ENCODE results near the gene EXOC4.

EXOC4 gene

DNA sequence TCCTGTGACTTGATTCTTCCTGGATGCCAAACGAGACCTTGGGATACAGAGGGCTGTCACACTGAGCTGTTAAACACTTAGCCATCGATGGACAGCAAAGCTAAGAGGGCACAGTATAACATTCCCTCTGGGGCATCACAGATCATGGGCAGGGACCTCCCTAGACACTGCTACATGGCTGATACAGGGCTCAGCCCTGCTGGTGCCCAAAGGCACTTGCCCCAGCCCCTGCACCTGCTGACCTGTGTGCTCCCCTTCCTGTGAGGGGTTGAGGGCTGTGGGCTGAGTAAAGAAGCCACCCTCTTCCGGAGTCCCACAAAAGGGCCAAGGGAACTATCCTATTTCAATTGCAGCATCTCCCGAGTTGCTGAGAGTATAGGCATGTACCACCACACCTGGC is 337.9 kb downstream of the EXOC4 start:
- Histone ChIP-seq H3K4me3 (replicated peaks; ENCODE audit: low read depth, low read length) (no peak overlapping the region), H3K36me3 (ENCODE audit: control insufficient read depth, insufficient read depth, low read length) (no peaks in the 10 kb centered on the region; the same call in 1 of the 2 replicates), H3K27me3 (replicated peaks; ENCODE audit: control insufficient read depth, insufficient read depth, low read length) (no peaks in the 10 kb centered on the region)
- no peak for DNase-seq (ENCODE audit: extremely low read depth, insufficient read length)
- TF ChIP-seq, protein P1, sequence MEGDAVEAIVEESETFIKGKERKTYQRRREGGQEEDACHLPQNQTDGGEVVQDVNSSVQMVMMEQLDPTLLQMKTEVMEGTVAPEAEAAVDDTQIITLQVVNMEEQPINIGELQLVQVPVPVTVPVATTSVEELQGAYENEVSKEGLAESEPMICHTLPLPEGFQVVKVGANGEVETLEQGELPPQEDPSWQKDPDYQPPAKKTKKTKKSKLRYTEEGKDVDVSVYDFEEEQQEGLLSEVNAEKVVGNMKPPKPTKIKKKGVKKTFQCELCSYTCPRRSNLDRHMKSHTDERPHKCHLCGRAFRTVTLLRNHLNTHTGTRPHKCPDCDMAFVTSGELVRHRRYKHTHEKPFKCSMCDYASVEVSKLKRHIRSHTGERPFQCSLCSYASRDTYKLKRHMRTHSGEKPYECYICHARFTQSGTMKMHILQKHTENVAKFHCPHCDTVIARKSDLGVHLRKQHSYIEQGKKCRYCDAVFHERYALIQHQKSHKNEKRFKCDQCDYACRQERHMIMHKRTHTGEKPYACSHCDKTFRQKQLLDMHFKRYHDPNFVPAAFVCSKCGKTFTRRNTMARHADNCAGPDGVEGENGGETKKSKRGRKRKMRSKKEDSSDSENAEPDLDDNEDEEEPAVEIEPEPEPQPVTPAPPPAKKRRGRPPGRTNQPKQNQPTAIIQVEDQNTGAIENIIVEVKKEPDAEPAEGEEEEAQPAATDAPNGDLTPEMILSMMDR (IDR thresholded peaks at IDR 0.05; ENCODE audit: insufficient read depth, low read length, poor library complexity, severe bottlenecking) = no peak

DNA sequence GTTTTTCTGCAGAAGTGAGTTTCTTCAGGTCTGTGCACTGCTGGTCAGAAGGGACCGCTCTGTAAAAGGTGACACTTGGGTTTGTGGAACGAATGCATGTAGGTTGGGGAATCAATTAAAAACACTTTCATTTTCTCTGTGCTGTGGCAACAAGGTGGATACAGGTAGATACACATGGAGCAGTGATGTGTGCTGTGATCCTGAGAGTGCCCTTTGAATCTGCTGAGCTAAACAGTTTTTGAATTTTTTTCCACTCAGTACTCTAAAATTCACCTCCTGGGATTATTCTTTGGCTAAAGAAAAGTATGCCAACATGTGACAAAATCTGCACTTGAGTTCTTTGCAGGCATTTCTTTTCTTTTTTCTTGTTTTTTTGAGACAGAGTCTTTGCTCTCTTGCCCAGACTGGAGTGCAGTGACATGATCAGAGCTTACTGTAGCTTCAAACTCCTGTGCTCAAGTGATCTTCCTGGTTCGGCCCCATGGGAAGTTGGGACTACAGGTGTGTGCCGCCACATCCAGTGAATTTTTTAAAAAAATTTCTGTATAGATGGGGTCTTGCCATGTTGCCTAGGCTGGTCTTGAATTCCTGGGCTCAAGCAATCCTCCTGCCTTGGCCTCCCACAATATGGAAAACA is 338.9 kb downstream of the EXOC4 start:
- no peaks in the 10 kb centered on the region for H3K27me3 ChIP-seq (replicated peaks; ENCODE audit: control insufficient read depth, insufficient read depth, low read length)
- H3K36me3 ChIP-seq (ENCODE audit: control insufficient read depth, insufficient read depth, low read length) = no peaks in the 10 kb centered on the region; the same call in 1 of the 2 replicates
- H3K4me3 ChIP-seq (replicated peaks; ENCODE audit: low read depth, low read length) = no peak overlapping the region
- DNase-seq (ENCODE audit: extremely low read depth, insufficient read length) = no peak
- TF ChIP-seq, protein P1 (IDR thresholded peaks at IDR 0.05; ENCODE audit: insufficient read depth, low read length, poor library complexity, severe bottlenecking) = no peak

- TF ChIP-seq, protein P1 (IDR thresholded peaks at IDR 0.05; ENCODE audit: insufficient read depth, low read length, poor library complexity, severe bottlenecking) = no peak
These were observed 340.7 kb downstream of the EXOC4 start for GRCh38 chr7:133593561-133593960.

GRCh38 chr7:133601617-133602016 is 348.7 kb downstream of the EXOC4 start:
- no peak overlapping the region for H3K4me3 ChIP-seq (replicated peaks; ENCODE audit: low read depth, low read length)
- TF ChIP-seq, protein P1 (IDR thresholded peaks at IDR 0.05; ENCODE audit: insufficient read depth, low read length, poor library complexity, severe bottlenecking) = no peak
- H3K36me3 ChIP-seq (ENCODE audit: control insufficient read depth, insufficient read depth, low read length) = no peaks in the 10 kb centered on the region
- no peaks in the 10 kb centered on the region for H3K27me3 ChIP-seq (replicated peaks; ENCODE audit: control insufficient read depth, insufficient read depth, low read length)
- no peak for DNase-seq (ENCODE audit: extremely low read depth, insufficient read length)

More at GRCh38 chr7:133593561-133593960, 340.7 kb downstream of the EXOC4 start:
- Histone ChIP-seq H3K4me3 (replicated peaks; ENCODE audit: low read depth, low read length) (no peak overlapping the region), H3K36me3 (ENCODE audit: control insufficient read depth, insufficient read depth, low read length) (no peaks in the 10 kb centered on the region; the same call in 1 of the 2 replicates), H3K27me3 (replicated peaks; ENCODE audit: control insufficient read depth, insufficient read depth, low read length) (no peaks in the 10 kb centered on the region)
- DNase-seq (ENCODE audit: extremely low read depth, insufficient read length) = no peak

DNA sequence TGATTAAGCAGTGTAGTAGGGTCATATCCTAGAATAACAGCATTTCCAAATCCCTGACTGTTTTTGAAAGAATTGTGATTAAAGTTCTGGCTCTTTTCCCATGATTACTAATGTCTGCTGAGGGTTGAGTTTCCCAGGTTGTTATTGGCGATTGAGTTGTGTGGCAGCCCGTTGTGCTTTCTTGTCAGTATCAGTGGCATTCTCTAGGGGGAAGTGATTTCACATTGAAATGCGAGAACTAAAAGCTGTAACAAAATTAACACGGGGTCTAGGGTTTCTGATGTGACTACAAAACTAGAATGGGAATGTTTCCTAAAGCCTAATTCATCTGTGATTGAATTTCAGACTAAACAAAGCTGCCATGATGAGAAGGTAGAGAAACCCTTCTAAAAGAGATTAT is 349.4 kb downstream of the EXOC4 start:
- H3K4me3 ChIP-seq (replicated peaks; ENCODE audit: low read depth, low read length) = no peak overlapping the region
- no peaks in the 10 kb centered on the region for H3K27me3 ChIP-seq (replicated peaks; ENCODE audit: control insufficient read depth, insufficient read depth, low read length)
- no peak for DNase-seq (ENCODE audit: extremely low read depth, insufficient read length)
- TF ChIP-seq, protein P1 (IDR thresholded peaks at IDR 0.05; ENCODE audit: insufficient read depth, low read length, poor library complexity, severe bottlenecking) = no peak
- H3K36me3 ChIP-seq (ENCODE audit: control insufficient read depth, insufficient read depth, low read length) = no peaks in the 10 kb centered on the region

- TF ChIP-seq, protein P1 (IDR thresholded peaks at IDR 0.05; ENCODE audit: insufficient read depth, low read length, poor library complexity, severe bottlenecking) = no peak
- no peak overlapping the region for H3K4me3 ChIP-seq (replicated peaks; ENCODE audit: low read depth, low read length)
These were observed 354.1 kb downstream of the EXOC4 start for GRCh38 chr7:133606991-133607390.

More at GRCh38 chr7:133606991-133607390, 354.1 kb downstream of the EXOC4 start:
- no peak for DNase-seq (ENCODE audit: extremely low read depth, insufficient read length)
- Histone ChIP-seq H3K27me3 (replicated peaks; ENCODE audit: control insufficient read depth, insufficient read depth, low read length) (no peaks in the 10 kb centered on the region), H3K36me3 (ENCODE audit: control insufficient read depth, insufficient read depth, low read length) (no peaks in the 10 kb centered on the region)

Data from GM06990 (cell line).